MCF 10A (cell line): ENCODE data around the gene WDPCP. TPM values are rescaled to one million over a fixed set of nuclear protein-coding genes. Genes with fewer than 3 reads are reported as not detected.
"Not testable (repeated sequence)": the region's sequence is repeated elsewhere in the genome, so short reads cannot be mapped to it uniquely, and the experiment has no call there.

Experiments used
- BruUV-seq: library from RNA; stranded (reverse); fragments of 400-500 nt; replicated peaks from 2 replicates; lab custom pipeline; 2021; lab: Mats Ljungman, UMichigan
- CTCF ChIA-PET: fragments of 300-600 bp; sonication (Branson Sonifier 250); formaldehyde crosslinking; extraction: SDS; loops from one replicate; lab custom pipeline; 2021; ENCODE audit warnings: antibody characterized with exemption, inconsistent platforms; lab: Yijun Ruan, JAX
- POLR2A ChIA-PET: fragments of 300-600, 350-650 bp; sonication (Branson Sonifier 250); formaldehyde crosslinking; extraction: SDS; loops from one replicate; lab custom pipeline; 2020; ENCODE audit warnings: antibody characterized with exemption, inconsistent platforms; lab: Yijun Ruan, JAX
- DNase-seq: peaks from one replicate; pipeline ENCODE4 v3.0.0-alpha.2; 2018; ENCODE audit not compliant: unreplicated experiment
- H3K27ac Mint-ChIP-seq: one replicate; pipeline ENCODE4 v1.8.0; 2022; ENCODE audit warnings: mild to moderate bottlenecking, low read depth, mixed read lengths; ENCODE audit not compliant: unreplicated experiment
- H3K27me3 Mint-ChIP-seq: one replicate; pipeline ENCODE4 v1.8.0; 2022; ENCODE audit warnings: mixed read lengths; ENCODE audit not compliant: insufficient read depth, unreplicated experiment
- H3K36me3 Mint-ChIP-seq: one replicate; pipeline ENCODE4 v1.8.0; 2022; ENCODE audit warnings: mild to moderate bottlenecking, moderate library complexity, mixed read lengths; ENCODE audit not compliant: insufficient read depth, unreplicated experiment
- H3K4me1 Mint-ChIP-seq: one replicate; pipeline ENCODE4 v1.8.0; 2022; ENCODE audit warnings: mixed read lengths; ENCODE audit not compliant: insufficient read depth, unreplicated experiment
- H3K4me3 Mint-ChIP-seq: one replicate; pipeline ENCODE4 v1.8.0; 2022; ENCODE audit warnings: mild to moderate bottlenecking, moderate library complexity, mixed read lengths; ENCODE audit not compliant: unreplicated experiment
- H3K9me3 Mint-ChIP-seq: one replicate; pipeline ENCODE4 v1.8.0; 2022; ENCODE audit warnings: mixed read lengths; ENCODE audit not compliant: unreplicated experiment
- intact Hi-C: fragments of 100-400 bp; cut with micrococcal nuclease; formaldehyde crosslinking; loops from 2 replicates; pipeline ENCODE4 v1.14.1; 2022
- total RNA-seq: library from RNA; stranded (reverse); gene quantifications from 2 replicates; pipeline ENCODE4 v1.2.3, GENCODE V29; 2022
- TF ChIP-seq, protein P1 (sequence below): fragments of 200-600 bp; IDR thresholded peaks from one replicate; pipeline ENCODE4 v1.8.0; 2022; ENCODE audit warnings: antibody characterized with exemption, mild to moderate bottlenecking; ENCODE audit not compliant: unreplicated experiment

The WDPCP gene
- total RNA-seq, 1 experiment from 2014 or later, result 6.9 TPM

DNA sequence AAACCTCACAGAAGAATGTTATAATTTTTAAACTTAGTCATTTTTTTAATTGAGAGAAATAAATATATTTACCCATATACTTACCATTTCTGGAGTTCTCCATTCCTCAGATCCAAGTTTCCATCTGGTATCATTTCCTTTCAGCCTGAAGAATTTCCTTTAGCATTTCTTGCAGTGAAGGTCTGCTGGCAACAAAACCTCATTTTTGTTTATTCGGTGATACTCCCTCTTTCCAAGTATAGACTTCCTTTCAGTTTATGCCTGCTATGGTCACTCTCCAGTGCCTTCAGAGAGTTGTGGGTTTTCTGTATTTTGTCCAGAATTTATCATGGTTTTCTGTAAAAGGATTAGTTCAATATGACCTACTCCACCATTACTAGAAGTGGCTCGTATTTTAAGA lies 17.0 kb downstream of the WDPCP start:
- Mint-ChIP-seq H3K27me3 (no peaks in the 10 kb centered on the region), H3K36me3 (no peaks in the 10 kb centered on the region), H3K9me3 (no peaks in the 10 kb centered on the region), H3K4me3 (no peak overlapping the region), H3K27ac (no peak overlapping the region), H3K4me1 (no peaks in the 10 kb centered on the region)
- ChIA-PET CTCF (interaction anchor here (0.6 kb wide), 1 partner anchor 17 kb away, joined by 3 read pairs; the partner anchor contains the start of gene WDPCP), POLR2A (no interaction called here)
- no TSS peak for BruUV-seq
- DNase-seq, result no peak
- TF ChIP-seq, protein P1, sequence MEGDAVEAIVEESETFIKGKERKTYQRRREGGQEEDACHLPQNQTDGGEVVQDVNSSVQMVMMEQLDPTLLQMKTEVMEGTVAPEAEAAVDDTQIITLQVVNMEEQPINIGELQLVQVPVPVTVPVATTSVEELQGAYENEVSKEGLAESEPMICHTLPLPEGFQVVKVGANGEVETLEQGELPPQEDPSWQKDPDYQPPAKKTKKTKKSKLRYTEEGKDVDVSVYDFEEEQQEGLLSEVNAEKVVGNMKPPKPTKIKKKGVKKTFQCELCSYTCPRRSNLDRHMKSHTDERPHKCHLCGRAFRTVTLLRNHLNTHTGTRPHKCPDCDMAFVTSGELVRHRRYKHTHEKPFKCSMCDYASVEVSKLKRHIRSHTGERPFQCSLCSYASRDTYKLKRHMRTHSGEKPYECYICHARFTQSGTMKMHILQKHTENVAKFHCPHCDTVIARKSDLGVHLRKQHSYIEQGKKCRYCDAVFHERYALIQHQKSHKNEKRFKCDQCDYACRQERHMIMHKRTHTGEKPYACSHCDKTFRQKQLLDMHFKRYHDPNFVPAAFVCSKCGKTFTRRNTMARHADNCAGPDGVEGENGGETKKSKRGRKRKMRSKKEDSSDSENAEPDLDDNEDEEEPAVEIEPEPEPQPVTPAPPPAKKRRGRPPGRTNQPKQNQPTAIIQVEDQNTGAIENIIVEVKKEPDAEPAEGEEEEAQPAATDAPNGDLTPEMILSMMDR, result no peak
- intact Hi-C loops, result no loop called here

DNA sequence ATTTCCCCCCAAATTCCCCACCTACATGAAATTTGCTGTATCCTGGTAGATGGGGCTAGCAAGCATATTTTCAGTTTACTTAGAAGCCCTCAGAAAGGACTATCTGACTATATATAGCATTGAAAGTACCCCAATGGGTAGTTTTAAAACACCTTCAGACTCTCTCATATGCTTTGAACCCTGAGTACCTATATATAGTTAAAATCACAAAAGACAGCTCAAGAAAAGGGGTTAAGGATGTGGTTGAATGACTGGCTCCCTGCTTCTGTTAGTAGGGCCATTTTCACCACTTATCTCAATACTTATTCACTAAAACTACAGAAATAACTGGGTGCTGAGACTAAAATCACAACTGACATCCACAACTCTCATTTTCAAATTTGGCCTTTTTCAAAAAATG lies 18.5 kb downstream of the WDPCP start:
- BruUV-seq, result no TSS peak
- no peak overlapping the region for H3K27ac Mint-ChIP-seq
- intact Hi-C loops, result no loop called here

DNA sequence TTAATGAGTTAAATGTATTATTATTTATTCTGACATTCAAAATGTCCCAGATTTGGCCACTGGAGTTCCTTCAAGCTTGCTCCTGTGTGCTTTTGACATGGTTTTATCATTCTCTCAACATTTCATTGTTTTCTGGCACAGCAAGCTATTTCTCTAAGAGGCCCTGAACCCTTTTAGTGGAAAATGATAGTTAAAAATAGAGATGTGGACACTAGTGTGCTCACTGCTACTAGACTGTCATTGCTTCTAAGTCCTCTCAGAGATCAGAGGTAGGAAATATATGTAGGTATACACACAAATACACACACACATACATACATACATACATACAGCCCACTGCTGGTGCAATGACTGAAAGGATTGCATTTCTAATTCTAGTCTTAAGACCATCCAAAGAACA lies 25.5 kb downstream of the WDPCP start:
- TF ChIP-seq, protein P1, result no peak
- intact Hi-C loops, result no loop called here
- Mint-ChIP-seq H3K9me3 (peaks cover 5% of the 10 kb centered on the region), H3K27ac (no peak overlapping the region), H3K4me3 (no peak overlapping the region), H3K4me1 (no peaks in the 10 kb centered on the region), H3K27me3 (no peaks in the 10 kb centered on the region), H3K36me3 (no peaks in the 10 kb centered on the region)
- BruUV-seq, result no TSS peak
- no peak for DNase-seq
- POLR2A ChIA-PET, result interaction anchor here (0.7 kb wide), 1 partner anchor 45 kb away, joined by 3 read pairs; no protein-coding TSS in a partner anchor
- CTCF ChIA-PET, result no interaction called here

More for the DNA sequence above, 18.5 kb downstream of the WDPCP start:
- no peaks in the 10 kb centered on the region for H3K36me3 Mint-ChIP-seq
- CTCF ChIA-PET, result interaction anchor here (0.6 kb wide), 1 partner anchor 654 kb away, joined by 4 read pairs; no protein-coding TSS in a partner anchor
- H3K4me3 Mint-ChIP-seq, result no peak overlapping the region
- DNase-seq, result no peak
- POLR2A ChIA-PET, result no interaction called here
- no peaks in the 10 kb centered on the region for H3K4me1 Mint-ChIP-seq
- no peaks in the 10 kb centered on the region for H3K9me3 Mint-ChIP-seq
- TF ChIP-seq, protein P1, result no peak
- H3K27me3 Mint-ChIP-seq, result no peaks in the 10 kb centered on the region

DNA sequence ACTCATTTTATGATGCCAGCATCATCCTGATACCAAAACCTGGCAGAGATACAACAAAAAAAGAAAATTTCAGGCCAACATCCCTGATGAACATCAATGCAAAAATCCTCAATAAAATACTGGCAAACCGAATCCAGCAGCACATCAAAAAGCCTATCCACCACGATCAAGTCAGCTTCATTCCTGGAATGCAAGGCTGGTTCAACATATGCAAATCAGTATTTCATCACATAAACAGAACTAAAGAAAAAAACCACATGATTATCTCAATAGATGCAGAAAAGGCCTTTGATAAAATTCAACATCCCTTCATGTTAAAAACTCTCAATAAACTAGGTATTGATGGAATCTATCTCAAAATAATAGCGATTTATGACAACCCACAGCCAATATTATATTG lies 29.4 kb downstream of the WDPCP start:
- peaks cover 23% of the 10 kb centered on the region for H3K9me3 Mint-ChIP-seq
- BruUV-seq, H3K4me1 Mint-ChIP-seq, CTCF ChIA-PET, H3K27ac Mint-ChIP-seq, DNase-seq, intact Hi-C loops, H3K36me3 Mint-ChIP-seq, H3K4me3 Mint-ChIP-seq, H3K27me3 Mint-ChIP-seq: not testable (repeated sequence)
- POLR2A ChIA-PET, result interaction anchor here (1.0 kb wide), 1 partner anchor 10 kb away, joined by 3 read pairs; no protein-coding TSS in a partner anchor

DNA sequence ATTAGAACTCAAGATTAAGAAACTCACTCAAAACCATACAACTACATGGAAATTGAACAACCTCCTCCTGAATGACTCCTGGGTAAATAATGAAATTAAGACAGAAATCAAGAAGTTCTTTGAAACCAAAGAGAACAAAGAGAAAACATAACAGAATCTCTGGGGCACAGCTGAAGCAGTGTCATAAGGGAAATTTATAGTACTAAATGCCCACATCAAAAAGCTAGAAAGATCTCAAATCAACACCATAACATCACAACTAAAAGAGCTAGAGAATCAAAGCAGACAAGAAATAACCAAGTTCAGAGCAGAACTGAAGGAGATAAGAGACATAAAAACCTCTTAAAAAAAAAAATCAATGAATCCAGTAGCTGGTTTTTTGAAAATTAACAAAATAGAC lies 30.5 kb downstream of the WDPCP start:
- BruUV-seq, H3K4me3 Mint-ChIP-seq, H3K27me3 Mint-ChIP-seq, DNase-seq, H3K4me1 Mint-ChIP-seq, H3K27ac Mint-ChIP-seq, POLR2A ChIA-PET, H3K36me3 Mint-ChIP-seq, intact Hi-C loops: not testable (repeated sequence)
- peaks cover 23% of the 10 kb centered on the region for H3K9me3 Mint-ChIP-seq
- CTCF ChIA-PET, result interaction anchor here (0.6 kb wide), 1 partner anchor 13 kb away, joined by 3 read pairs; no protein-coding TSS in a partner anchor
